GM21576 (cell line): ENCODE data around the gene PSME3IP1.

Source experiments
- ATAC-seq: cut with Tn5 transposase; IDR thresholded peaks from one replicate; pipeline ENCODE4 v1.9.1; 2021; ENCODE audit warnings: mild to moderate bottlenecking, moderate library complexity; ENCODE audit not compliant: unreplicated experiment

The PSME3IP1 gene

DNA sequence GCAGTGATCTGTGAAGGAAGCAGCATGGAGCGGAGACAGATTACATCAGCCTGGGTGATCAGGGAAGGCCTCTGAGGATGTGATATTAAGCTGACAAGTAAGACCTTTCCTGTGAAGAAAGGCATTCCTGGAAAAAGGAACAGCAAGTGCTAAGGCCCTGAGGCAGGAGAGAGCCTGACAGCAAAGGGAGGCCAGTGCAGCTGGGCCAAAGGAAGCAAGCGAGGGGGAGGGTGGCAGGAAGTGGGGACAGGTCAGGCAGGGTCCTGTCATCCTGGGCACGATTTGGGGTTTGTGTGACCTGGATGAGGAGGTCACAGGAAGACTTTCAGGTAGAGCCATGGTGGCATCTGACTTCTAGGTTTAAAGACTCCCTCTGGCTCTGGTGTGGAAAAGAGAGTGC is 81.1 kb downstream of the PSME3IP1 start:
- ATAC-seq = no peak

DNA sequence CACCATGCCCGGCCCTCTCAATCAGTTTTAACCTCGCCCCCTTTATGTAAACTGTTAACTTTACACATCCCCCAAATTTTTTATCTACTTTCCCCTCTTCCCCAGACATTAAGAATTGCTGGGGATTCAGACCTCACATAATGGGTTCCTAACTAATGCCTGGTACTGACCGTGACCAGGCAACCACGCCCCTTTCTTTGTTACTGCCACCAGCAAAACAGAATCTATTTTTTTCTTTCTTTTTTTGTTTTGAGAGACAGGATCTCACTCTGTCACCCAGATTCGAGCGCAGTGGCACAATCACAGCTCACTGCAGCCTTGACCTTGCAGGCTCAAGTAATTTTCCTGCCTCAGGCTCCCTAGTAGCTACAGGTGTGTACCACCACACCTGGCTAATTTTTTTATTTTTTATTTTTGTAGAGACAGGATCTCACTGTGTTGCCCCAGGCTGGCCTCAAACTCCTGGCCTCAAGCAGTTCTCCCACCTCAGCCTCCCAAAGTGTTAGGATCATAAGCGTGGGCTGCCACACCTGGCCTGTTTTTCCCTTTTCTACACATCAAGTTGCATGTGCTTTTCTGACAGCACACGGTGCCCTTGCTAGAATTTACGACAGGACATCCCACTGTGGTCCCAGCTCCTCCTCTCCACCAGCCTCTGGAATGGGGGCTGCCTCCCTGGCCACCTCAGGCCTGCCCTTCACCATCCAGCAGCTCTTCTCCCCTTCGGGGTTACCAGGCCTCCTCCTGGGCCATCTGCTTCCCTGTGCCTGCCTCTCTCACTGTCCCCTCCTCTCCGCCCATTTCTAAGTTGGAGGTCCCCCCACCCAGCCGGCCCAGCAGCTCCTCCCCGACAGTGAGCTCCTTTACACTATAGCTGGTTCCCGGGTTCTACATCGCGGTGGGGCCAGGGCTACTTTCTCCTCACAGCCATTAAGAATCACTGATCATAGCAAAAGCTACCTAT is 82.7 kb downstream of the PSME3IP1 start:
- no peak for ATAC-seq
